GM19467 (cell line): ENCODE data around the gene LRRC59.
"Not testable (repeated sequence)": the region's sequence is repeated elsewhere in the genome, so short reads cannot be mapped to it uniquely, and the experiment has no call there.

Experiments
- ATAC-seq: cut with Tn5 transposase; IDR thresholded peaks from one replicate; pipeline ENCODE4 v1.9.1; 2021; ENCODE audit warnings: mild to moderate bottlenecking, moderate library complexity; ENCODE audit not compliant: unreplicated experiment

LRRC59 gene

DNA sequence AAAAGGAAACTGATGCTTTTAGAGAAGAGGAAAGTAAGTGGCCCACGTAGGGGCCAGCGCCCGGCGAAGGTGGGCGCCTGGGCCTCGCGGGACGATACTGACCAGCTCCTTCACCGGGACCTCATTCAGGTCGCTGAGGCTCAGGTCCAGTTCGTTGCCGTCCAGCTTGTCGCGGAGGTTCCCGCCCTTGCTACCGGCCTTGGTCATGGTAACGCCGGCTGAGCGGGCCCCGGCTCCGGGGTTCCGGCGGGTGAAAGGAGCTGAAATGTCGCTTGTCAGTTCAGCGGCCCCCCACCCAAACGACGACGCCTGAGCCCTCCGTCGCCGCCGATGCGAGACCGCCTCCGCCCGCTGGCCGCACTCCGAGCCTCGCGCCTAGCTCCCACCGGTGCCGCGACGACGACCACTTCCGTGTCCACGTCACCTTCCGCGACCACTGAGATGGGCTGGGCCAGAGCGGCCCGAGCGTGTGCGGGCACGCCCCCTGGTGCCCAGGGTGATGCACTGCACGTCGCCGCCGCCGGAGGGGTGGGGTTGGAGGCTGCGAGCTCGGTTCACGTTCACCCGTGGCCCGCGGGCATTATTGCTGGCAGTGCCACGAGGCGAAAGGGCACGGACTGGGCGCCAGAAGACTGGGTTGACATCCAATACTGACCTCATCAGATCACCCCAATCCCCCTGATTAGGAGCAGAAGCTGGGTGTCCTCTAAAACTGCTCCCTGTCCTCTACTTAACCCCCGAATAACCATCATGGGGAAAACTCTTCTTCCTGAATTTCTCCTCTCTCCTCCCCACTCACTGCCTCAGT is at the start of gene LRRC59:
Gene LRRC59 (minus strand): TSS at position 413 of the 808 bp plus-strand sequence. CDS start 206 bp downstream, at position 207.
- peak; percentile 94 for ATAC-seq

DNA sequence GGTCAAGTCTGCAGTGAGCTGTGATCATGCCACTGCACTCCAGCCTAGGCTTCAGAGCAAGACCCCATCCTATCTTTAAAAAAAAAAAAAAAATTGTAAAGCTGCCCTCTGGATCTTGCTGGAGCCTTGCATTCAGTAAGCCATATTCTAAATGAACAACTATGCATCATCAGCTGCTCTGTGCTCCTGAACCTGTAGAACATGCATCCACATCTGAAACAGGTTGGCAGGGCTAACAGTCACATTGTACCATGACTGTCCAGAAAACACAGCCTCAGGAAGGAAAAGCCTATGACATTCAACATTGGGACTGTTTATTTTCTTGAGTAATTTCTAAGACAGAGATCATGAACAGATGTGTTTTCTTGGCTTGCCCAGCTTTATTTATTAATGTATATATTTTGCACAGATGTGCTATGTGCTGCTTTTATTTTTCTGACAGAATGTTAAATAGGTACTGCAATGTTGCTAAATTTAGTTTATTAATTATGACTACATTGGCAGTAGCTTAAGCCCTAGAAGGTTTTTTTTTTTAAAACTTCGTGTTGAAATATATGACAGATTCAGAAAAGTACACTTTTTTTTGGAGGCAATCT is 48.5 kb upstream of the LRRC59 start:
- ATAC-seq, result no peak

DNA sequence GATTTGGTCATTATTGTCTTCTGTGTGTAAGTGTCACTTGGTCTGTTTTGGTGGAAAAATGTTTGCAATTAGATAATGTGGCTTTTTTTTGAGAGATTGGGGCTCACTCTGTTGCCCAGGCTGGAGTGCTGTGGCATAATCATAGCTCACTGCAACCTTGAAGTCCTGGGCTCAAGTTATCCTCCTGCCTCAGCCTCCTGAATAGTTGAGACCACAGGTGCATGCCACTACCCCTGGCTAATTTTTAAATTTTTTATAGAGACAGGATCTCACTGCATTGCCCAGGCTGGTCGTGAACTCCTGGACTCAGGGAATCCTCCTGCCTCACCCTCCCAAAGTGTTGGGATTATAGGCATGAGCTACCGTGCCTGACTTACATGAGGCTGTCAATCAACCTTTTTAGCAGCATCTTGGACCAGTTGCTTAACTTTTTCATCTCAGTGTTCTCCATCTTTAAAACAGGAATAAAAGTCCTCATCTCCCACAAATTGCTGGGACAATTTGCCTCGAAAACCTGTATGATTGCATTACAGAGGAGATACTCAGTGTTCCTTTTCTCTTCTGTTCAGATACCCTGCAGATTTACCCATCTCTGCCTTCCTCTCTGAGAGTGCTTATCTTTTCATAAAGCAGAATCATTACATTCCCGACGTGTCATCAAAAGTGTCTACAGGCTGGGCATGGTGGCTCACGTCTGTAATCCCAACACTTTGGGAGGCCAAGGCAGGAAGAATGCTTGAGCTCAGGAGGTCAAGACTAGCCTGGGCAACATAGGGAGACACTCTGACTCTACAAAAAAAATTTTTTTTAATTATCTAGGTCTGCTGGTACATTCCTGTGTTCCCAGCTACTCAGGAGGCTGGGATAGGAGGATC is 47.8 kb upstream of the LRRC59 start:
- ATAC-seq, result no peak

DNA sequence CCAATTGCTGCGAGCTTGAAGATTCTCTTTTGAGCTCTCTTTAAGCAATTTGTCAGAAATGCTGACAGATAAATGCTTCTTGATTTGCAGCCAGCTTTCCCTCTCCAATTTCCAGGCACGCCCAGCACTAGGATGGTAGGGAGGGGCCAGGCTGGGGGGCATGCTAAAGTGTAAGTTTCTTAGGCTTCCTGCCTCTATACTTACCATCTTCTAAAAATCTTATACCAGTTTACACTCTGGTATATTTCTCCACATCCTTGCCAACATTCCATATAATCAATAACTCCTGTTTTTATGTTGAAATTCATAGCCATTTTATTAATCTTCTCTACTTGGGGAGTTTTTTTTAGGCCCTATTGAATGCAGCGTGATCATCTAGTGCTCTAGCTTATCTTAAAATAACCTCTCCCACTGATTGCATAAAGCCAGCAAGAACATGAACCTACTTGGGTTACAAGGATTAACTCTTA is 46.2 kb upstream of the LRRC59 start:
- ATAC-seq, result no peak

DNA sequence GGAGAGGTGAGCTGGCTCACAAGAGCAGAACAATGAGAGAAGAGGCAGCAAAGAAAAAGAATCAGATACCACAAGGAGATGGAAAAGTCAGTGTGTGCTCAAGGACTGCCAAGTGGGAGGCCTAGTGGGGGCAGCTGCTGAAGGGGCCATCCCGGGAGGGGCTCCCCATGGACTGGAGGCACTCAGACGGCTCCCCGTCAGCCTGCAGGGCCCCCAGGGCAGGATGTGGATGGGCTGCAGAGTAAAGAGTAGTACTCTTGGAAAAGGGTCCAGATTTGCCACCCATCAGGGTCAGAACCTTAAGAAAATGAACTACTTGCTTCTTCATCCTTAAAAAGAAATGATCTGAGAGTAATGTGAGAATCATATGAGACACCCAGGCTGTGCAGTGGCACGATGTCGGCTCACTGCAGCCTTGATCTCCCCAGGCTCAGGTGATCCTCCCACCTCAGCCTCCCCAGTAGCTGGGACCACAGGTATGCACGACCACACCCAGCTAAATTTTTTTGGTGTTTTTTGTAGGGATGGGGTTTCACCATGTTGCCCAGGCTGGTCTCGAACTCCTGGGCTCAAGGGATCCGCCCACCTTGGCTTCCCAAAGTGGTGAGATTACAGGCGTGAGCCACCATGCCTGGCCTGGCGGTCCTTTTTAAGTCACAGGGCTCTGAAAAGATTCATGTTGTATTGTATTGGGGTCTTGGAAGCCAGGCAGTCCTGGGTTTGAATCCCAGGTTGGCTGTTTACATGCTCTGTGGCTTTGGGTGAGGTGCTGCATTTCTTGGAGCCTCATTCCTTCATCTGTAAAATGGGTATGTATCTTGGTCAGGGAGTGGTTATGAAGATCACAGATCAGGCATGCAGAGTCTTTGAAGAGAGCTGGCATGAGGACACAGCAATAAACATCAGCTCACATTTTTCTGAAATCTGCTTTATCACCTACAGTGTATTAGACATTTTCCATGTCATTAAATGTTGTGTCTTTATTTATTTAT is 43.8 kb upstream of the LRRC59 start:
- no peak for ATAC-seq

DNA sequence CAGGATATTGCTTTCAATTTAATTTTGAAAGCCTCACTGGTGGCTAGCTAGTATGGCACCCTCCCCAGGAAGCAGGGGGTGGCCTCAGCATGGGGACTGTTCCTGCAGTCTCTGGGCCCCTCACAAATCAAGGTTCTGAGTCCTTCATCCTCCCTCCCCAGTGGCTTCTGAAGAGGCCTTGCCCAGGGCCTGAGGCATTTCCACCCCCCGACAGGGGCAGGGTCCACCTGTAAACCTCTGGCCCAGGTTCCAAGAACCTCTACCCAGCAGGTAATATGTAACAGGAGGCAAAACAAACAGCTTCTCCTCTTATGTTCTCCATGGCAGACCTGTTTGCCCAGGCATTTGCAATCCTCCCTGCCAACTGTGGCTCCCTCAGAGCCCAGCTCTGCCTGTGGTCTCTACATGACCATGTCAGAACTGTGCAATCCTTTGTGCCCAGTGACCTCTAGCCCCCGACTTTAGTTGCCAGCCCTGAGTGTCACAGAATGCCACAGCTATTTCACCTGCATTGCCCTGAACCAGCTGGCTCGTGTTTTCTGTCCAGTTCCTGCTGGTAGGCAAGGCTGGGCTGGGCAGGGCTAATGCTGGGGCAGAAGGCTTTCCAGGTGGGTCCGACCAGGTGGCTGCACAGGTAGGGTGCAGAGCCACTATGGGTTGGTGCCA is 43.0 kb upstream of the LRRC59 start:
- no peak for ATAC-seq

DNA sequence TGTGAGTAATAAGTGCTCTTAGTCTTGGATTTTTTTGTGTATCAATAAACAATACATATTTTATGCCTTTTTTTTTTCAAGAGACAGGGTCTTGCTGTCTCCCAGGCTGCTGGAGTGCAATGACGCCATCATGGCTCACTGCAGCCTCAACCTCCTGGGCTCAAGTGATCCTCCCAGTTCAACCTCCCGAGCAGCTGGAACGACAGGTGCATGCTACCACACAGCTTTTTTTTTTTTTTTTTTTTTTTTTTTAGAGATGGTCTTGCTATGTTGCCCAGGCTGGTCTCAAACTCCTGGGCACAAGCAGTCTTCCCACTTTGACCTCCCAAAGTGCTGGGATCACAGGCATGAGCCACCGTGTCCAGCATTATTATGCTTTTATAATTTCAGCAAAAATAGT is 41.7 kb upstream of the LRRC59 start:
- ATAC-seq, result no peak

DNA sequence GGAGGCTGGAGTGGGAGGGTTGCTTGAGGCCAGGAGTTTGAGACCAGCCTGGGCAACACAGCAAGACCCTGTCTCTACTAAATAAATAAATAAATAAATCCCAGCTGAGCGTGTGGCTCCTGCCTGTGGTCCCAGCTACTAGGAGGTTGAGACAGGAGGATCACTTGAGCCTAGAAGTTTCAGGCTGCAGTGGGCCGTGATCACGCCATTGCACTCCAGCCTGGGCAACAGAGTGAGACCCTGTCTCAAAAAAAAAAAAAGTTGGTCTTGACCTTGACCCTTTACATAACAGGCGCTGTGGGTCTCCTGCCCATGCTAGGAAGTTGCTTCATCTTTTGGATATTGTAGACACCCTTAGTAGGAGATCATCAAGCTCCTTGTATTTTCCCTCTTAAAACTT is 40.1 kb upstream of the LRRC59 start:
- ATAC-seq, result no peak

DNA sequence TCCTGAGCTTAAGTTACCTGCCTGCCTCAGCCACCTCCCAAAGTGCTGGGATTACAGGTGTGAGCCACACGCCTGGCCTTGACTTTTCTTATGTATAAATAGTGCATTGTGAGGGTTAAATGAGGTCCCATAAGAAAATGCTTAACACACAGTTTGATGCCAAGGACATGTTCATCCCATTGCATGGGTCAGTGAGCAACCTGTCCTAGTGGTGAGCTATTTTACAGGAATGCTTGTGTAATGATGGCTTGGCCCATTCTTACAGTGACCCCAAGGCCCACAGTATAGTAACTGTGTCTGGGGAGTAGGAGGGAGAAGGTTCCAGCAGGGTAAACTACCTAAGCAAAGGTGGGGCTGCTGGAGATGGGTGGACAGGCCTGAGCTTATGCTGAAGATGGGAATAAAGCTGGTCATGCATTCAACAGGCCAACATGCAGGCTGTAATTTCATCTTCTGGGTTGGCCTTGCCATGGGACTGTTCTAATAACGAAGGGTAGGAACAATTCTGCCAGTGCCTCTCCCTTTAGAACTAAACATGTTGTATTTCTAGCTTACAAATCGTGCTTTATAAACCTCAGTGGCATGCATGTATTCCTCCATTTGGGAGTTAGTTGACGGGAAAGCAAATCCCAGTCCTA is 34.9 kb upstream of the LRRC59 start:
- ATAC-seq, result no peak

DNA sequence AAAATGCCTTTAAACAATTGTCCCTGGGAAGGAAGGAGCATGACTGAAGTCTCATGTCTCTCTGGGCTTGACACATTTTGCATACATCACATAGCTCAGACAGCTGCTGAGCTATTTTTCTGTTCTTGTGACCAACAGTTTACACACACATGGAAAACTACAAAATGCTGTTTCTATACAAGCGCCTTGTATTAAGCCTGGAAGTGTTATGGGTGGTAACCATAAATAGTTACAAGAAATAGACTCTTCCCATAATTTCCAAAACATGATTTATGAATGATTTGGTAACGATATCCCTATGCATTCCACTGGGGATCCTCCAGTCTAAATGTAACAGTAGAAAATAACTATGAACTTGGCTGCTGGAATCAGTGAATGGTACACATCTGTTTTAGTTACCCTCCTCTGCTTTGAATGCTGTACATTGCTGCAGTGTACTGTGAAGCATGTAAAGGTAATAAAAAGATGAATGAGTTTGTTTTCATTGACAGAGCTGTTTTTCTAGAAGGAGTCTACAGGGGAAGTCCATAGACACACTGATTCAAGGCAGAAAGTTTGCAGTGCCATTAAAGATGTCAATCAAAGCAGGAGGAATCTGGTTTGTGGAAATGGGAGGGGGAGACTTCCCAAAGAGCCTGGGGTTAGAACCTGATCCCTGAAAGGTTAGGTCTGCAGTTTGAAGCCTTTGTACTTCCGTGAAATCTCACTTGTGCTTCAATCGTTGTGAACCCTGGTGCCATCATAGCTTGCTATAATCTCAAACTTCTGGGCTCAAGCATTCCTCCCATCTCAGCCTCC is 33.7 kb upstream of the LRRC59 start:
- ATAC-seq, result no peak

DNA sequence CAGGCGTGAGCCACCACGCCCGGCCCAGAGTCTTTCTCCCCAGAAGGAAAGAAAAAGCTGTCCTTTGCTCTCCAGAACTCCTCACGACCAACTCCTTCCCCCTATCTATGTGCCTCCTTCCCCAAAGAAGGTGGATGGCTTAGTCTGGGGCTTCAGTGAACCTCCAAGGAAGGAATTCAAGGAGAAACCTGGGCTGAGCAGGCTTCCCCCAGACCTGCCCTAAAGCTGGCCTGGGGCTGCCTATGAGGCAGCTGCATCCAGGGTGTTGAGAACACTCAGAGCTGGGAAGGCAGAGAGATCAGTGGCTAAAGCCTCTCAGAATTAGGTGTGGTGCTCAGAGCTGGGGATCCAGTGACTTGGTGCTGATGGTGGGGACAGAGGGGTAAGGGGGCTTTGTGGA is 32.5 kb upstream of the LRRC59 start:
- ATAC-seq, result no peak

DNA sequence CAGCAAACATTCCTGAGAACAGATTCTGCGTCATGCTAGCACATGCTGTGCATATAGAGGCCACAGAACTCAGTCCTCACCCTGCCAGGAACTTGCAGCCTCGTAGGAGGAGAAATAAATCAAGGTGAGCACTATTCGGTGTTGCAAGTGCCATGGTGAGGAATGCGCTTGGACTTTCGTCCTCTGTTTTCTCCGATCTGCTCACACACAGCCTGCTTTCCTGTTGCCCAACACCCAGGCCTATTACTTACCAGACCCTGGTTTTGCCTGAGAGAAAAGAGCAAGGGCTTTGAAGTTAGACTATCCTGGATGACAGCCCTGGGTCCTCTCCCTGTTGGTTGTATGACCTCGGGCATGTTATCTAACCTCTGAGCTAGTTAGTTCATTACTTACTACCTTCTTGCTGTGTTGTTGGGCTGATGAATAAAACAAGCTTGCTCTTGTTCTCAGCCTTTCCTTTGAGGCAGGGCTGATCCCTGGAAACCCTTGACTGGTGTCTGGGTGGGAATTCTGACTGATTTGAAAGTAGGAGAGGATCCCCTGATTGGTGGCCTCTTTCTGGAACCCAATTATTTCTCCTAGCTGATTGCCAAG is 31.6 kb upstream of the LRRC59 start:
- ATAC-seq, result no peak

DNA sequence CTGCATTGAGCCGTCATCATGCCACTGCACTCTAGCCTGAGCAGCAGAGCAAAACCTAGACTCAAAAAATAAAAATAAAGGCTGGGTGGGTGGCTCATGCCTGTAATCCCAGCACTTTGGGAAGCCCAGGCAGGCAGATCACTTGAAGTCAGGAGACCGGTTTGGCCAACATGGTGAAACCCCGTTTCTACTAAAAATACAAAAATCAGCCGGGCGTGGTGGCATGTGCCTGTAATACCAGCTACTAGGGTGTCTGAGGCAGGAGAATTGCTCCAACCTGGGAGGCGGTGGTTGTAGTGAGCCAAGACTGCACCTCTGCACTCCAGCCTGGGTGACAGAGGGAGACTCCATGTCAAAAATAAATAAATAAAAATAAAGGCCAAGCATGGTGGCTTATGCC is 30.8 kb upstream of the LRRC59 start:
- not testable (repeated sequence) for ATAC-seq

DNA sequence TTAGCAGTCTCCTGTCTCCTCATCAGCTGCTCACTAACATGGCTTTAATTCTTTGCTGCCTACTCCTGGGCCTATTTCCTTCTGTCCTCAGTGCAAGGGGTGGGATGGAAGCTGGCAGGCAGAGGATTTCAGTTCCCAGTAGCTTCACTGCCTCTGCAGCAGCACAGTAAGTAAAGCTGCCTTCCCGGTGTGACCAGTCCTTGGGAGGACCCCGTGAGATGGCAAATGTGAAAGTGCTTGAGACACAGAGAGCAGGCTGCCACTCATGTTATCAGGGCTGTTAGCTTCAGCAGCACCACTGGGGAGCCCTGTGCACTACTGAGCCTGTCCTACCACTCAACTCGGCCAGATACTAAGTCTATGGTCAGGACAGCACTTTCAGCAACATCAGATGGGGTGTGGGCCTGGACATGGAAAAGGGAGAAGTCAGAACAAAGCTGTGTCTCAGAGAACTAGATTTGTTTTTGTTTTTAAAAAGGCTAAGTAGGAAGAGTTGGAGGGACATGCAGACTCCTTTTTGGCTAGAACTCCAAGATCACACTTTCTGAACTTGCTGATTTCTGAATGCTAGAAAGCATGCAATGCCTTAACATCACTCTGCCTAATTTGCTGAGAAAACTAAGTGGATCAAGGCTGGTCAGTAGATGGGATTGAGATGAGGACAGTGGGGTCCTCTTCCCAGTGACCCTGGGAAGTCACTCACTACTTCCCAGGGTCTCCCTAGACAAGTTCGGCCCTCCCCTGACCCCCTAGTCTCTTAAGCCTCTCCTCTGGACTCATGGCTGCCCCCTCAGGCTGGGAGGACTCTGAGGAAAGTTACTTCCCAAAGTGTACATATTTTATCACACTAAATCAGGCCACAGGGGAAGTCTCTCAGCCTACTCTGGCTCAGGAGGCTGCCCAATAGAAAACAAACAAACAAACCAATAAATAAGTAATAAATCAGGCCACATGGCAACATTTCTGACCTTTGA is 29.8 kb upstream of the LRRC59 start:
- no peak for ATAC-seq

DNA sequence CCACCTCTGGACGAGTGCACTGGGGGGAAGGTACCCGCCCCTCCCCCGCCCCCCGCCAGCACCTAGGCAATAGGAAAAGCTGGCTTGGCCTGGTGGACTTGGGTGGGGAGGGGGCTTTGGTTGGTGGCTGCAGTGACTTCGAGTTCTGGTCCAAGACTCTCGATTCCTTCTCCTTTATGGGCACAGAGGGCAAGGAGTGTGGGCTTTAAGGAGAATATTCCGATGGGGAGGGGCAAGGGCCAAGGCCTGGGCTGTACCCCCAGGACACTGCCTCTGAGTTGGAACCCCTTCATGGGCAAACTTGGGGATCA is 29.1 kb upstream of the LRRC59 start:
- ATAC-seq, result no peak

DNA sequence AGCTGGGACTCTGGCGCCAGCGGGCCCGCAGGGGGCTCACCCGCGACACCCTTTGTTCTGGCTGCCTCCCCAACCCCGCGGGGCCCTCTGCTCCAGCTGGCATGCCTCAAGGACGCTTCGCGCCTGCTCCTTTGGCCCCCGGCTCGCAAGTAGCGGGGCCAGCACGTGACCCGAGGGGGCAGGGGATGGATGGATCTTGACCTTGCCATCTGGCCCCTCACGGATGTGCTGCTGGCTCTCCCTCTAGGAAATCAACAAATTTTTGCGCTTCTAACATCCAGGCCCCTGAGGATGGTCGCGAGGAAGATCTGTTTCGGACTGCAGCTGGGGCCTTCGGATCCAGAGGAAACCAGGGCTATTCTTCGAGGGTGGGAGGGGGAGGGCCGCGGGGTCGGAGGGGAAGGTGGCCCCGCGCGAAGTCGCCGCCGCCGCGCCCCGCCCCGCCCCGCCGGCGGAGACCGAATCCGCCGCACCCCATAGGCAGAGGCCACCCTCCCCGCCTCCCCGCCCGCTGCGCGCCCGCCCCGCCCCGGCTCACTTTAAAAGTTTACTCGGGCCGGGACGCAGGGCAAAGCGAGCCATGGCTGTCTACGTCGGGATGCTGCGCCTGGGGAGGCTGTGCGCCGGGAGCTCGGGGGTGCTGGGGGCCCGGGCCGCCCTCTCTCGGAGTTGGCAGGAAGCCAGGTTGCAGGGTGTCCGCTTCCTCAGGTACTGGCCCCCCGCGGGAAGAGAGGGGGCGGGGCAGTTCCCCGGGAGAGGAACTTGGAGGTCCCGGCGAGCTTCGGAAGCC is 28.6 kb upstream of the LRRC59 start, which contains the start of gene ACSF2:
Gene ACSF2 (plus strand): TSS at position 537 of the 790 bp plus-strand sequence. CDS start 44 bp downstream, at position 581.
- no peak for ATAC-seq
